NCI-H146 (cell line): ENCODE results near the gene GPATCH4.
"Not testable (repeated sequence)": the region's sequence is repeated elsewhere in the genome, so short reads cannot be mapped to it uniquely, and the experiment has no call there.

ENCODE experiments used
- DNase-seq: peaks from one replicate; lab custom pipeline; 2025; lab: John Stamatoyannopoulos, UW

Gene GPATCH4

GRCh38 chr1:156596426-156596825 lies 4.9 kb downstream of the GPATCH4 start:
- no peak for DNase-seq

GRCh38 chr1:156595016-156595415 lies 6.3 kb downstream of the GPATCH4 start:
- DNase-seq = no peak

DNA sequence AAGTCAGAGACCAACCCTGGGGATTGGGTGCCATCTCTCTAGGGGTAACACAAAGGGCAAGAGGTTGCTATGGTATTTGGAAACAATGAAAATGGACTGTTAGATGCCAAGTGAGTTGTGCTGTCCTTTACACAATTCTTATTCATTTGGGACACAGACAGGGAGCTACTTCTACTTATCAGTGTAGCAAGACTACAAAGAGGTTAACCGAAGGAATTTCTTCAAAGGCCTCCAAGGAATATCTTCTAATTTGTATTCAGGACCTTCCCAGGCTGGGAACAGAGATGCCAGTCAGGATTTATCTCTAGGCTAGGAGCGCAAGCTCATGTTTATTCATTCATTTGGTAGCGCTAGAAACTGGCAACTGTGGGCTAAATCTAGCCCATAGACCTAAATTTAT lies 7.1 kb downstream of the GPATCH4 start:
- no peak for DNase-seq

DNA sequence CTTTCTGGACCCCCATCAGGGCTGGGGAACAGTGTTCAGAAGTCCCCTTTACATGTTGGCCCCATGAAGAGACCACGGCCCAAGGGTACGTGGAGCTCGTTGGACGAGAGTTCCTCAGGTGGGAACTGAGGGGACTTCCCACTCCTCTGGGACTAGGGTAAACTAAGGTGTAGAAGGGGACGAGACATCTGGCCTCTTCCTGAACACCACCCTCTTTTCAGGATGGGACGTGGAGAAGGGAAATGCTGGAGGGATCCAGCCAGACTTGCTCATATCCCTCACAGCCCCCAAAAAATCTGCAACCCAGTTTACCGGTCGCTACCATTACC lies 7.7 kb downstream of the GPATCH4 start:
- DNase-seq = no peak

- DNase-seq = peak; percentile 79
Observed at GRCh38 chr1:156592910-156593660, 8.2 kb downstream of the GPATCH4 start.

GRCh38 chr1:156592158-156592909 lies 8.9 kb downstream of the GPATCH4 start:
- DNase-seq = no peak

DNA sequence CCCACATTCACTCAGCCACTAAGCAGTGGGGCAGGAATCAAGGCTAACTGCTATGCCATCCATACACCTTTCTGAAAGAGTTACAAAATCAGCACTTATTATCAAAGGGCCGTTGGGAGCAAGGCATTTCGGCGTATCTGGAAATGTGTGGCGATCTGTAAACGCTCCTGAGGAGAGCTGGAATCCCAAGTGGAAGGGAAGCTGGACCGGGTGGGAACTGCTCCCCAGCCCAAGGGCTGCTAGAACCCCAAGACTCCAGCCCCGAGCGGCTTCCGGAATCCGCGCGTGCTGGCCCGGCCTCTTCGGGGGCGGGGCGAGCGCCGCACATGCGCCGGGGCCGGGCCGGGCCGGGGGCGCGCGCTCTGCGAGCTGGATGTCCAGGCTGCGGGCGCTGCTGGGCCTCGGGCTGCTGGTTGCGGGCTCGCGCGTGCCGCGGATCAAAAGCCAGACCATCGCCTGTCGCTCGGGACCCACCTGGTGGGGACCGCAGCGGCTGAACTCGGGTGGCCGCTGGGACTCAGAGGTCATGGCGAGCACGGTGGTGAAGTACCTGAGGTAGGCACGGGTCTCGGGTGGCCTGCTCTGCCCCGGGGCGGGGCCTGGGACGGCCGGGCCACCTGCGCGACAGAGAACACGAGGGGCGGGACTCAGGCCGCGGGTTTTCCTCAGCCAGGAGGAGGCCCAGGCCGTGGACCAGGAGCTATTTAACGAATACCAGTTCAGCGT lies 9.7 kb downstream of the GPATCH4 start, which contains the start of gene NAXE:
Gene NAXE (plus strand): TSS at position 345 of the 726 bp plus-strand sequence. CDS start 29 bp downstream, at position 374.
- DNase-seq = peak; percentile 84

DNA sequence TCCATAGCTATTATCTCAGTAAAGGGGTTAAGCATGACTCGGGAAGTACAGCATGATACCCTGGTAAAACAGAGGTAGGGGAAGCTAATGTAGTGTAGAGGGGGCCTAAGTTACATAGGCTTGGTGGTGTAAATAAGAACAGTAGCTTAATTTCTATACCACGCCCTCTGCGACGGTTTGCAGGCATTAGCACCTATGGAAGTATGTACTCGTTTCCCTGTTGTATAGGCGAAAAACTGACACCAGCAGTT lies 10.2 kb downstream of the GPATCH4 start:
- DNase-seq = peak; percentile 60

- DNase-seq = no peak
Observed at GRCh38 chr1:156590326-156591180, 10.7 kb downstream of the GPATCH4 start.

GRCh38 chr1:156589546-156589945 lies 11.7 kb downstream of the GPATCH4 start:
- DNase-seq = no peak

GRCh38 chr1:156587927-156588326 lies 13.4 kb downstream of the GPATCH4 start:
- DNase-seq = not testable (repeated sequence)

- no peak for DNase-seq
Observed at GRCh38 chr1:156586892-156587477, 14.3 kb downstream of the GPATCH4 start.

- peak; percentile 92 for DNase-seq
Observed at GRCh38 chr1:156586323-156586722, 15.0 kb downstream of the GPATCH4 start.

DNA sequence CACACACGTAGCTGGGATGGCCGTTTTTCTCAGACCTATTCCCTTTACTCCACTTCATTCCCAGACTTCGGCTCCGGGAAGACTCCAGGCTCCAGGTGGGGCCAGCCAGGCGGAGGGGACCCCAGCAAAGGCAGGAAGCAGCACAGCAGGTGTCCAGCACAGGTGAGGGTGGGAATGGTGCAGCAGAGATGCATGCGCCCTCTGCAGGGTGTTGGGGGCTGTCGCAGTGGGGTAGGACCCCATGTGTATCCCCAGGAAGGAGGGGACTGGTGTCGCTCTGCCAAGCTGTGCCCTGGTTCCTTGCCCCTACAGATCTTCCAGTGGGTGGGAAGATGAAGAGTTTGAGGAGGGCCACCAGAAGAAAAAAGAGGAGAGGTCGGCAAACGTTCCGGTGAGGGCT lies 16.5 kb downstream of the GPATCH4 start:
- DNase-seq = peak; percentile 55

DNA sequence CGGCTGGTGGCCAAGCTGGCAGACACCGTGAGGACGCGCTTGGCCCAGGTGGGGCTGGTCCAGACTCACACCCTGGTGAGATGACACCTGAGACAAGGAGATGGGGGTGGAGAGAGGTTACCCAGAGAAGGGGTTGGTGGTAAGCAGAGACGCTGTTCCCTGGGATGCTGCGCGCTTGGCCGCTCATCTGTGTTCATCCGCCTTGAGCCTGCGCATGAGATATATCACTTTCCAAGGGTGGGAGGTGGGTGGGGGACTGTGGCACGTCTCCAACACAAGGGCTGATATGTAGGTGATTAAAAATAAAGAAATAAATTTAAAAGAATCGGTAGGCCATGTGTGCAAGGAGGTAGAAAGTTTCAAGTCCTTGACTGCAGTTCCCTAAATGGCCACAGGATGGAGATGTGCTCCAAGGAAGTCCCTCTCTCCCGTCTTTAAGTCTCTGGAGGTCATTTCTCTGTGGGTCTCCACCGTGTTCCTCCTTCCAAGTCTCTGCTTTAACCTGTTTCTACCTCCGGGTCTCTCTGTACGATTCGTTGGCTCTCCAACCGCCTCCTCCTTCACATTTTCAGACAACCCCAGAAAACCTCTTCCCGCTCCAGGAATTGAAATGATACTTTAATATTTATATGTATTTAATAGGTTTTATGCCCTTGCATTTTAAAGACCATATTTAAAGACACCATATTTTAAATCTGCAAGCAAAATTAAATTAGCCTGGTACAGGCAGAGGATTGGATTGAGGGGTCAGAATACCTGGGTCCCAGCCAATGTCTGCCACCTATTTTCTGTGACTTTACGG lies 17.3 kb downstream of the GPATCH4 start:
- DNase-seq = peak; percentile 74

DNA sequence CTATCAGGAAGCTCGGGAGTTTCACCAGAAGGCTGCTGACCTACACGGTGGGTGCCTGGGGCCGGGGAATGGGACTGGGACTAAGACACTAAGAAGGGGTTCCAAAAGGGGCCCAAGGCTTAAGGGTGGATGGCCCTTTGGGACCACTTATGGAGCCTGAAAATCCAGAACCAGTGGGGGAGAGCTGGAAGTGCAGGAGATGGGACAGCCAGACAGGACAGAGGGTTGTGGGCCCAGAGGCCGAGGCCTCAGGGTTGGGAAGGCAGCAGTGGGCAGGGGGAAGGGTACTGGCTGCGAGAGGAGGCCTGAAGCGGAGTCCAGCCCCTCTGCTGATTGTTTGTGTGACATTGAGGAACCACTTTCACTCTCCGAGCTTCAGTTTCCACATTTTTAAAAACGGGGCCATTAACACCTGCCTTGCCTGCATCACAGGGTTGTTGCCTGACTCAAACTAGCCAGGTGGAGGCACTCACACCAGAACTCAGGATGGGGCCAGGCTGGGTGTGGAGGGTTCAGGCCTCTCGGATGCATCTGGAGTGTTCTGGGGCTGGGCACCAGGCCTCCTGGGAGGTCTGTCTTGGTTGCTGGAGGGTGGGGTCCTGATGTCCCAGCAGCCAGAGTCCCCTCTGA lies 18.8 kb downstream of the GPATCH4 start:
- no peak for DNase-seq

DNA sequence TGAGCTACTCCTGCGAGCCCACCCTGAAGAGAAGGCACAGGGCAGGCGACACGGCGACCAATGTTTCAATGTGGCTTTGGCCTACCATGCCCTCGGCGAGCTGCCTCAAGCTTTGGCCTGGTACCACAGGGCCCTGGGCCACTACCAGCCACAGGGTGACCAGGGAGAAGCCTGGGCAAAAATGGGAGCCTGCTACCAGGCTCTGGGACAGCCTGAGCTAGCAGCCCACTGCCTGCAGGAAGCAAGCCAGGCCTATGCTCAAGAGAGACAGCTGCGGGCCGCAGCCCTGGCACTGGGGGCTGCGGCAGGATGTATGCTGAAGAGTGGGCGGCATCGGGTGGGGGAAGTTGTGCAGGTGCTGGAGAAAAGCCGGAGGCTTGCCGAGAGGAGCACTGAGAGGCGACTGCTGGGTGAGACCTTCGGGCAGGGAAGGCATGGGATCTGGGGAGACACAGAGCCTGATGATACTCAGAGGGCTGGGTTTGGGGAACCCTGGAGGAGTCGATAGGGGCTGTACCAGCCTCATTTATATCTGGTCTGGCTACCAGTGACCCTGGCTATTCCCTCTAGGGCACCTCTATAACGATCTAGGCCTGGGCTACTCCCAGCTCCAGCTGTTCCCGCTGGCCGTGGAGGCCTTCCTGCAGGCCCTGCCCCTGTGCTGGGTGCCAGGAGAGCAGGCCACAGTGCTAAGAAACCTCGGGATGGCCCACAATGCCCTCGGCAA lies 19.5 kb downstream of the GPATCH4 start:
- DNase-seq = no peak

DNA sequence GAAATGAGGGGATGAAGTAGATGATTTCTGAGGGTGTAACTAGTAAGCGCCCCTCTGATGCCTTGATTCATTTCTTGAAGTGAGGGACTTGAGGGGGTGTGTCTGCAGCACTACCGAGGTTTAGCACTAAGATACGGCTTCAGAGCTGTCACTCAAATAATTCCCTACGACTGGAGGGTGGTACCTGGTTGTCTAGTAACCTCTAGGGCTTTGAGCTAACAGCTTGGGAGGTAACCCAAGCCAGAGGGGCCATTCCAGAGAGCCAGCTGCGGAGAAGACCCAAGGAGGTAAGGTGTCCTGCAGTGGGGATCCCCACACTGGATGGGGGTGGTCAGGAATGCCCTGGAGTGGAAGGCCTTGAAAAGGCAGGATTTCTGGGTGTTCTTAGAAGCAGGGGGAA lies 21.8 kb downstream of the GPATCH4 start, which contains the start of gene TTC24:
Gene TTC24 (plus strand): TSS at position 252 of the 400 bp plus-strand sequence. CDS start 1,642 bp downstream, outside the sequence.
- no peak for DNase-seq

GRCh38 chr1:156578055-156578454 lies 23.2 kb downstream of the GPATCH4 start:
- no peak for DNase-seq

DNA sequence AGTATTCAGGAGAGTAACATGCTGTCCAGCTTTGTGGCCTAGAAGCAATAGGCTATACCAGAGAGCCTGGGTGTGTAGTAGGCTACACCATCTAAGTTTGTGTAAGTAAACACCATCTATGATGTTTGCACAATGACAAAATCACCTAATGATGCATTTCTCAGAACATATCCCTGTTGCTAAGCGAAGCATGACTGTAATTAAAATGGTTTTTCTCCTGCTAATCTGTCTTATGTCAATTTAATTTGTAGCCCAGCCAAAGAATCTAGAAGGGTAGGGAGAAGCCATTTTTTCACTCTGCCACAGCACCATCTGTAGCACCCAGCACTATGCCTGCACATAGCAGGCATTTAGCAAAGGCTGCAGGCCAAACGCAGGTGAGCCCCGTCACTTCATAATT lies 23.7 kb downstream of the GPATCH4 start:
- DNase-seq = peak; percentile 39
